HL-60 (cell line): Measurements from ENCODE around the gene FRMD8.

Source experiments
- GABPA ChIP-seq: IDR thresholded peaks from 2 replicates; pipeline ENCODE4 v1.6.1; 2012; ENCODE audit warnings: low read depth
- POLR2AphosphoS5 ChIP-seq: IDR thresholded peaks from 2 replicates; pipeline ENCODE4 v1.6.1; 2012; ENCODE audit warnings: low read depth
- SPI1 ChIP-seq: IDR thresholded peaks from 2 replicates; pipeline ENCODE4 v1.6.1; 2012; ENCODE audit warnings: low read depth, mild to moderate bottlenecking, borderline replicate concordance
- TF ChIP-seq, protein P1 (sequence below): IDR thresholded peaks from one replicate; pipeline ENCODE4 v1.5.1; 2011; ENCODE audit warnings: low read length, control low read depth, inconsistent platforms; ENCODE audit not compliant: insufficient read depth
- TF ChIP-seq, protein P2 (sequence below): IDR thresholded peaks from 2 replicates; pipeline ENCODE4 v1.6.1; 2012; ENCODE audit warnings: low read depth; ENCODE audit not compliant: insufficient replicate concordance

- TF ChIP-seq, protein P1, sequence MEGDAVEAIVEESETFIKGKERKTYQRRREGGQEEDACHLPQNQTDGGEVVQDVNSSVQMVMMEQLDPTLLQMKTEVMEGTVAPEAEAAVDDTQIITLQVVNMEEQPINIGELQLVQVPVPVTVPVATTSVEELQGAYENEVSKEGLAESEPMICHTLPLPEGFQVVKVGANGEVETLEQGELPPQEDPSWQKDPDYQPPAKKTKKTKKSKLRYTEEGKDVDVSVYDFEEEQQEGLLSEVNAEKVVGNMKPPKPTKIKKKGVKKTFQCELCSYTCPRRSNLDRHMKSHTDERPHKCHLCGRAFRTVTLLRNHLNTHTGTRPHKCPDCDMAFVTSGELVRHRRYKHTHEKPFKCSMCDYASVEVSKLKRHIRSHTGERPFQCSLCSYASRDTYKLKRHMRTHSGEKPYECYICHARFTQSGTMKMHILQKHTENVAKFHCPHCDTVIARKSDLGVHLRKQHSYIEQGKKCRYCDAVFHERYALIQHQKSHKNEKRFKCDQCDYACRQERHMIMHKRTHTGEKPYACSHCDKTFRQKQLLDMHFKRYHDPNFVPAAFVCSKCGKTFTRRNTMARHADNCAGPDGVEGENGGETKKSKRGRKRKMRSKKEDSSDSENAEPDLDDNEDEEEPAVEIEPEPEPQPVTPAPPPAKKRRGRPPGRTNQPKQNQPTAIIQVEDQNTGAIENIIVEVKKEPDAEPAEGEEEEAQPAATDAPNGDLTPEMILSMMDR = no peak
- TF ChIP-seq POLR2AphosphoS5 (peak; percentile 38; the same call in 1 of the 2 replicates), GABPA (no peak), SPI1 (no peak)
- TF ChIP-seq, protein P2, sequence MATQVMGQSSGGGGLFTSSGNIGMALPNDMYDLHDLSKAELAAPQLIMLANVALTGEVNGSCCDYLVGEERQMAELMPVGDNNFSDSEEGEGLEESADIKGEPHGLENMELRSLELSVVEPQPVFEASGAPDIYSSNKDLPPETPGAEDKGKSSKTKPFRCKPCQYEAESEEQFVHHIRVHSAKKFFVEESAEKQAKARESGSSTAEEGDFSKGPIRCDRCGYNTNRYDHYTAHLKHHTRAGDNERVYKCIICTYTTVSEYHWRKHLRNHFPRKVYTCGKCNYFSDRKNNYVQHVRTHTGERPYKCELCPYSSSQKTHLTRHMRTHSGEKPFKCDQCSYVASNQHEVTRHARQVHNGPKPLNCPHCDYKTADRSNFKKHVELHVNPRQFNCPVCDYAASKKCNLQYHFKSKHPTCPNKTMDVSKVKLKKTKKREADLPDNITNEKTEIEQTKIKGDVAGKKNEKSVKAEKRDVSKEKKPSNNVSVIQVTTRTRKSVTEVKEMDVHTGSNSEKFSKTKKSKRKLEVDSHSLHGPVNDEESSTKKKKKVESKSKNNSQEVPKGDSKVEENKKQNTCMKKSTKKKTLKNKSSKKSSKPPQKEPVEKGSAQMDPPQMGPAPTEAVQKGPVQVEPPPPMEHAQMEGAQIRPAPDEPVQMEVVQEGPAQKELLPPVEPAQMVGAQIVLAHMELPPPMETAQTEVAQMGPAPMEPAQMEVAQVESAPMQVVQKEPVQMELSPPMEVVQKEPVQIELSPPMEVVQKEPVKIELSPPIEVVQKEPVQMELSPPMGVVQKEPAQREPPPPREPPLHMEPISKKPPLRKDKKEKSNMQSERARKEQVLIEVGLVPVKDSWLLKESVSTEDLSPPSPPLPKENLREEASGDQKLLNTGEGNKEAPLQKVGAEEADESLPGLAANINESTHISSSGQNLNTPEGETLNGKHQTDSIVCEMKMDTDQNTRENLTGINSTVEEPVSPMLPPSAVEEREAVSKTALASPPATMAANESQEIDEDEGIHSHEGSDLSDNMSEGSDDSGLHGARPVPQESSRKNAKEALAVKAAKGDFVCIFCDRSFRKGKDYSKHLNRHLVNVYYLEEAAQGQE = no peak
These were observed 58.0 kb downstream of the FRMD8 start for GRCh38 chr11:65444314-65445051.
